ENCODE measurements around the gene AGA. TPM values are rescaled to one million over a fixed set of nuclear protein-coding genes. Genes with fewer than 3 reads are reported as not detected.

Gene AGA
- 27.7 and 40.0 TPM in 2 replicates for total RNA-seq

- TF ChIP-seq, protein P1, sequence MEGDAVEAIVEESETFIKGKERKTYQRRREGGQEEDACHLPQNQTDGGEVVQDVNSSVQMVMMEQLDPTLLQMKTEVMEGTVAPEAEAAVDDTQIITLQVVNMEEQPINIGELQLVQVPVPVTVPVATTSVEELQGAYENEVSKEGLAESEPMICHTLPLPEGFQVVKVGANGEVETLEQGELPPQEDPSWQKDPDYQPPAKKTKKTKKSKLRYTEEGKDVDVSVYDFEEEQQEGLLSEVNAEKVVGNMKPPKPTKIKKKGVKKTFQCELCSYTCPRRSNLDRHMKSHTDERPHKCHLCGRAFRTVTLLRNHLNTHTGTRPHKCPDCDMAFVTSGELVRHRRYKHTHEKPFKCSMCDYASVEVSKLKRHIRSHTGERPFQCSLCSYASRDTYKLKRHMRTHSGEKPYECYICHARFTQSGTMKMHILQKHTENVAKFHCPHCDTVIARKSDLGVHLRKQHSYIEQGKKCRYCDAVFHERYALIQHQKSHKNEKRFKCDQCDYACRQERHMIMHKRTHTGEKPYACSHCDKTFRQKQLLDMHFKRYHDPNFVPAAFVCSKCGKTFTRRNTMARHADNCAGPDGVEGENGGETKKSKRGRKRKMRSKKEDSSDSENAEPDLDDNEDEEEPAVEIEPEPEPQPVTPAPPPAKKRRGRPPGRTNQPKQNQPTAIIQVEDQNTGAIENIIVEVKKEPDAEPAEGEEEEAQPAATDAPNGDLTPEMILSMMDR (conservative IDR thresholded peaks at IDR 0.05; ENCODE audit: low read depth, low read length): no peak
- DNase-seq (ENCODE audit: low read depth): peak; percentile 71
- peak within 1 kb of the TSS; percentile 65 for H3K4me3 ChIP-seq (ENCODE audit: low read depth, low read length)
These were observed at the start of gene AGA for GRCh38 chr4:177441803-177442622. TSS of gene AGA (minus strand) at chr4:177442437. CDS start at chr4:177442375, 62 bp downstream.

- TF ChIP-seq, protein P1 (conservative IDR thresholded peaks at IDR 0.05; ENCODE audit: low read depth, low read length): no peak
- no peak for DNase-seq (ENCODE audit: low read depth)
- H3K4me3 ChIP-seq (ENCODE audit: low read depth, low read length): no peak overlapping the region
These were observed 49.8 kb upstream of the AGA start for GRCh38 chr4:177492022-177492421.

DNA sequence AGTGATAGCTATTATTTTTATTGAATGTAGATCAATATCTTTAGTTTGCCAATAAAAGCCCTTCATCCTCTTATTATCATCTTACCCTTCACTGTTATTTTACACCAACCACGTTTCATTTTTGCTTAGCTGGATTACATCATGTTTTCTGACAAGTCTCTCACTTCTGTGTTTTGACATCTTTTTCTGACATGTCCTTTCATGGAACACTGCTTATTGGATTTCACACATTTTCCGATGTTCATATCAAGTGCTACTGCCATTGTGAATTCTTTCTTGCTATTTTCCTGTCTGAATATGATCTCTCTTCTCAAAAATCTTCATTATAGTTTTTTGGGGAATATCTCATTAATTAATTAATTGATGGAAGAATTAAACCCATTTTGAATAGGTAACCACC, 48.5 kb upstream of the AGA start:
- DNase-seq (ENCODE audit: low read depth): no peak
- TF ChIP-seq, protein P1 (conservative IDR thresholded peaks at IDR 0.05; ENCODE audit: low read depth, low read length): no peak
- H3K4me3 ChIP-seq (ENCODE audit: low read depth, low read length): no peak overlapping the region

DNA sequence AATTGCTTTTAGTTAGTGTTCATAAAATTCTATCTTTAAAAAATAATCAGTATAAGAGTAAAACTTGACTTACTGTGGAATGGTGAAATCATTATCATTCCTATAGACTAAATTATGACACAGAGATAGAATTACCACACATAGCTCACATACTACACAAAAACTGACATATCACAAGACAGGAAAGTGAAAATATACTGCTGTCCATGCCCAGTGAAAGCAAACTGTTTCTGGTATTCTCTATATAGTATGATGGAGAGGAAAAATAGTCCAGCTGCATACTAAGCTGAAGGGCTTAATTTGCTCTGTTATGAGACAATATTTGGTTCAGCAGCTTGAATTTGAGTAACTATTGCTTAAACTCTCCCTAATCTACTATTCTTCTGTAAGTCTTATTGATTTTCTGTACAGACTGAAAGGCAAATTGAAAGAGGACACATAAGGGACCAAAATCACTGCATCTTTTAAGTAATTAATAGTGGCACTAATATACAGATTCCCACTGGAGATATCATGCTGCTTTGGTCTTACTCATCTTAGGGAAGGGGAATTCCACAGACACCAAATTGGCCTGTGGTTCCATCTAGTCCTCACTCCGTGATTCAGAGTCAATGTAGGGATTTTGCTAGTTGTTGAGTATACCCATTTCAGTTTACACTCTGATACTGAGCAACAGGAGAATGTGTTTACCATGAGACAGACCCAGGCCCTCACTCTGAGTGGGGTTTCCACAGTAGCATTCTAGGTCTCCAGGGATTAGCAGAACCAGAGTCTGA, 47.4 kb upstream of the AGA start:
- TF ChIP-seq, protein P1 (conservative IDR thresholded peaks at IDR 0.05; ENCODE audit: low read depth, low read length): no peak
- no peak for DNase-seq (ENCODE audit: low read depth)
- H3K4me3 ChIP-seq (ENCODE audit: low read depth, low read length): no peak overlapping the region

- H3K4me3 ChIP-seq (ENCODE audit: low read depth, low read length): no peak overlapping the region
- DNase-seq (ENCODE audit: low read depth): no peak
- TF ChIP-seq, protein P1 (conservative IDR thresholded peaks at IDR 0.05; ENCODE audit: low read depth, low read length): no peak
These were observed 45.7 kb upstream of the AGA start for GRCh38 chr4:177487977-177488376.

- no peak overlapping the region for H3K4me3 ChIP-seq (ENCODE audit: low read depth, low read length)
- TF ChIP-seq, protein P1 (conservative IDR thresholded peaks at IDR 0.05; ENCODE audit: low read depth, low read length): no peak
- no peak for DNase-seq (ENCODE audit: low read depth)
These were observed 43.3 kb upstream of the AGA start for GRCh38 chr4:177485528-177485927.

Data from epithelial cell of proximal tubule (primary cell).